Suppressor macrophage (primary cell): ENCODE results near the gene HEXIM2.

ENCODE experiments used
- DNase-seq, 4 experiments: peaks; one replicate each; pipeline ENCODE4 v3.0.0-alpha.2; 2020 to 2022

The HEXIM2 gene

DNA sequence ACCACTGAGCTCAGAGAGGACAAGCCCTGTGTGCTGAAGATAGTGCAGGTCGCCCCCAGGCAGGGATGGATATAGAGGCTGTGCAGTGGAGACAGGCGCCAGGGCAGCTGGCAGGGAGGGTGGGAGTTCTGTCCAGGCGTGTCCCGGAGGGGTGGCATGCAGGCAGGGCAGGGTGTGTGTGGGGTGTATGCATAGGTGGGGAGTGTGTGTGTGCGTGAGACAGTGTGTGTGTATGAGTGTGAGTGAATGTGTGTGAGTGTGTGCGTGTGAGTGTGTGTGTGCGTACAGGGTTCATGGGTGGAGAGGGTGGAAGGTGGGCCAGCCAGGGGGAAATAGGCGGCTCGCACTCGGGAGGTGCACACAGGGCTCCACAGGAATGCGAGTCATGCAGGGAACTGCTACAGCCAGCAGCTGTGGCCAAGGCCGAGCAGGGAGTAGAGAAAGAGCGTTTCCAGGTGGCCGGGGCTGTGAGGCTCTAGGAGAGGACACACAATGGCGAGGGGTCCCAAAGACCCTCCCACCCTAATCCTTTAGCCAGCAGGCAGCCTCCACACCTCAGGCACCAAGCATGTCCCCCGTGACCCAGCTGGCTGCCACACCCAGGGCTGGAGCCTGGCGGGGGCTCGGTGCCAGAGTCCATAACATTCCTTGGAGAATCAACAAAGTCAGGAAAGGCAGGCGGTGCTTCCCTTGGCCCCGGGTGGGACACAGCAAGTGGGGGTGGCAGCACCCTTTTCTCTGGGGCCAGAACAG is 34.0 kb upstream of the HEXIM2 start:
- DNase-seq = no peak

GRCh38 chr17:45128331-45128730 is 33.3 kb upstream of the HEXIM2 start:
- DNase-seq = no peak

GRCh38 chr17:45128989-45129388 is 32.7 kb upstream of the HEXIM2 start:
- no peak for DNase-seq

DNA sequence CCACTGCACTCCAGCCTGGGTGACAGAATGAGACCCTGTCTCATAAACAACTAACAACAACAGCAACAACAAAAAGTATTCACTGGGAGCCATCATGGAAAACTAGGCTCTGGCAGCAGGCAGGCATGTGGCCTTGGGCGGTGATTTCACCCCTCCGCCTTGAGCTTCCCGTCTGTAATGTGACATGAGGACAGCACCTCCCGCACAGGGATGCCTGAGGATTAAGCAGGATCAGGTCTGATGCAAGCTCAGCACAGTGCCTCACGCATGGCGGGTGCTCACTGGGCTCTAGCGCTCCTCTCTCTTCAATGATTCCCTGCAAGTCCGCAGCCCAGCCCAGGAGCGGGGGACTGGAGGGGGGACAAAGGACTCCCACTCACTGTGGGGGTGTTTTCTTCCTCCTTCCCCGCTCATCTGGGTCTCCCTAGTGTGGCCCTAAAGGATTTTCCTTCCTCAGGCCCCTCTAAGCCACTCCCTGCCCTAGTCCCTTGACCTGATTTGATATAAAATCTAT is 32.2 kb upstream of the HEXIM2 start:
- DNase-seq = no peak

DNA sequence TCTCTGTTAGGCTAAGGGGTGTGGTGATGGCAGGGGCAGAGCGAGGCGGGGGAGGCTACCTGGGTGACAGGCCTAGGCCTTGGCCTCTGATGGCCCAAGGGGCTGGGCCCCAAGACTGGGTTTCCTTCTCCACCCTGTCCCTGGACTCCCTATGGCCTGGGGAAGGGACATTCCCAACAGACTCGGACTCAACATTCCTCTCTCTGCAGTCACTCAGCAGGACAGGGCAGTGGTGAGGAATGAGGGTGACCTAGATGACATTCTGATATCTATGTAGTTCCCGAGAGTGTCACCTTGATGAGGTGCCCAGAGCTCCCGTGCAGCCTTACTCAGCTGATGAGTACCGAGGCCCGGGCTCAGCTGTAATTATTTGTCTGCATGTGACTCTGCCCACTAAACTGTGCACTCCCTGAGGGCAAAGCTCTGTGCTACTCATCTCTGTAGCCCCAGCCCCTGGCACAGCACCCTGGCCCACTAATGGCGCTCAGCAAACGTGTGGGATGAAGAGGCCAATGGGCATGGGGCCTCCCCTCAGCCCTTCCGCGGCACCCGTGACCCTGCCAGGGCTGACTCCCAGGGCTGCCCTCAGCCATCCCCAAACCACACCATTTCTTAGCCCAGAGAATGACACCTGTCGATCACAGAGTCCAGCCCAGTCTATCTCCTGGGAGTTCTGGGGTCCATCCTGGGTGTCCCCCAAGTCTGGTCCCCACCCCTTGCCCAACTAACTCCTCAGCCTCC is 31.6 kb upstream of the HEXIM2 start:
- DNase-seq = no peak

GRCh38 chr17:45130681-45131615 is 30.7 kb upstream of the HEXIM2 start:
- no peak for DNase-seq

DNA sequence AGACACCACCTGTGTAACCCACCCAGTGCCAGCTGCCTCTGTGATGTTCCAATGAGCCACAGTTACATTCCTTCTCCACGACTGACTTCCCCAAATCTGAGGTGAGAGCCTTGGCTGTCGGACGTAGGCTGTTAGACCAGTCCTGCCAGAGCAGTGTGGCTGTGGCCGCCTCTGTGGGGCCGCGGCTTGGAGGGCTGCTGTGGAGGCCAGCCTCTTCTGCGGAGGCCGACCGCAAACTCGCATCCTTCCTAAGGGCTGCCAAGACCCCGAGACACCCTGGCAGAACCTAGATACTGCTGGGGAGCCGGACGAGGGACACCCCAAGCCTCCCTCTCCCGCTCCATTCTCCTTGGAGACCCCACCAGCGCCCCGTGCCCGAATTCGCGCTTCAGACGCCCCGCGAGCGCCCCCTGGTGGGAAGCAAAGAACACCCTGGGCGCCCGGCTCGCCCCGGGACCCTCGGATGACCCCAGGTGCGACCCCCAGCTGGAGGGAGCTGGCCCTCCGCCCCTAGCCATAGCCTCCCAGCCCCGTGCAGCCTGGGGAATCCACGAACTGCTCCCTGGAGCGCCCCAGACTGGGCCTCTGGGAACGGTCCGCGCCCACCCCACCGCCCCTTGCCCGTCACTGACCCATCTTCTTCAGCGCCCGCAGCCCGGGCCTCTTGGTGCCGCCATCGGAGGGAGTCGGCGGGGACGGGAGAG is 29.9 kb upstream of the HEXIM2 start:
- DNase-seq = peak; percentile 34 to 76 (median 51)

DNA sequence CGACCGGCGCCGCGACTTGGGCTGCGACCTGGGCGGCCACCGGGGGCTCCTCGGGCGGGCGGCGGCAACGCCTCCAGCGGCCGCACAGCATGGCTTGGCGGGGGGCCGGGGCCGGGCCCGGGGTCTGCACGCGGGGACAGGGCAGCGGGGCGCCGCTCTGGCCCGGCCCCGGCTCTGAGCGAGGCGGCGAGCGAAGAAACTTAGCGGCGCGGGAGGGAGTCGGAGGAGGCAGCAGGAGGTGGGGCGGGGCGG is 29.4 kb upstream of the HEXIM2 start, which contains the start of gene PLCD3:
Gene PLCD3 (minus strand): TSS at position 196 of the 252 bp plus-strand sequence. CDS start 105 bp downstream, at position 91.
- DNase-seq = no peak

GRCh38 chr17:45132572-45133463 is 28.9 kb upstream of the HEXIM2 start:
- peak; percentile 77 to 90 (median 84) for DNase-seq

DNA sequence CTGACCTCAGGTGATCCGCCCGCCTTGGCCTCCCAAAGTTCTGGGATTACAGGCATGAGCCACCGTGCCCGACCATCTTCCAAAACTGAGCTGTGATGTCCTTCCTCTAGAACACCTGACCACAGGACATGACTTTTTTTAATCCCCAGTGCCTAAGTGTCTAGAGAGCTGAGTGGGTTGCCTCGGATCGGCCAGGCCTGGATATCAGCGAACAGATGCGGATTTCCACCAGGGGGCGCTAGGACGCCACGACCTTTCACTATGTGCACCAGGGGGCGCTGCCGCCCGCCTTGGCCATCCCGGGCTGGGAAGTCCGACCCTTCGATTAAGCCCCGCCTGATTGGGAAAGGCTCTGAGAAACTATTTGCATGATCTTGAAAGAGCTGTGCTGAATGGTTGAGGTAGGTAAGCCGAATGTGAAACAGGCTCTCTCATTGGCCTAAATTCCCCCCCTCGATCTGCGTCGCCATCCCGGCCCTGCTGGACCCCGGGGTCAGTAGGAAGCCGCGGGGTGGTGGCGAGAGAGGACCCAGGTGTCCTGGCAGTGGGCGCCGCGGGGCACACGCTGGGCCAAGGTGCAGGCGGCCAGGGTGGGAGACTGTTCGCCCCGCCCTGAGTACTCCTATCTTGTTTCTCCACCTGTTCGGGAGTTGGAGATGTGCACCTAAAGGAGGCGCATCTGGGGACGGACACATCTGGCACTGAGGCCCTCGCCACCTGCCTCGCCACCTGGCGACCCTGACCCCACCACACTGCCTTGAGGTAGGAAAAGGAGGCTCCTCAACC is 26.3 kb upstream of the HEXIM2 start, which contains the start of gene ACBD4:
Gene ACBD4 (plus strand): TSS at position 496 of the 786 bp plus-strand sequence. CDS start 458 bp downstream, outside the sequence.
- peak; percentile 98 to 99 (median 98) for DNase-seq

GRCh38 chr17:45135978-45136791 is 25.5 kb upstream of the HEXIM2 start:
- DNase-seq = no peak

DNA sequence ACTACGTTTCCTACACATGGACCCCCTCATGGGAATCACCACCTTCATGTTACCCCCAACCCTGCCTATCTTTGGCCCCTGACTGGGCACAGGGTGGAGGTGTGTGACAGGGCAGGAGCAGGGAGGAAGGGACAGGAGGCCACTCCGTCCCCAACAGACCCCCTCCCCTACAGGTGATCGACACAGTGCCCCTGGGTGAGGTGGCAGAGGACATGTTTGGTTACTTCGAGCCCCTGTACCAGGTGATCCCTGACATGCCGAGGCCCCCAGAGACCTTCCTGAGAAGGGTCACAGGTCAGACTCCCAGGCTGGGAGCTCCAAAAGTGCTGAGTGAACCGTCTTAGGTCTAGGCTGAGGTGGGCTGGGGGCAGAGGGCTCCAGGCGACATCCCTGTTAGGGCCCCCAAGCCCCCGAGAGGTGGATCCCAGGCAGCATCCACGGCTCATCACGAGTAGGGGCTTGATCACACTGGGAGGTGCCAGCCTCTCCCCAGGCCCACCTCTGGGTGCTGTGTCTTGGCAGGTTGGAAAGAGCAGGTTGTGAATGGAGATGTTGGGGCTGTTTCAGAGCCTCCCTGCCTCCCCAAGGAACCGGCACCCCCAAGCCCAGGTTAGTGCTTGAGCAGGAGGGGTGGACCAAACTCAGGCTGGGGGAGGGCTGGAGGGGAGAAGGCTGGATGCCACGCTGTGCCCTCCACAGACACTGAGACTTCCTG is 24.7 kb upstream of the HEXIM2 start:
- DNase-seq = no peak

DNA sequence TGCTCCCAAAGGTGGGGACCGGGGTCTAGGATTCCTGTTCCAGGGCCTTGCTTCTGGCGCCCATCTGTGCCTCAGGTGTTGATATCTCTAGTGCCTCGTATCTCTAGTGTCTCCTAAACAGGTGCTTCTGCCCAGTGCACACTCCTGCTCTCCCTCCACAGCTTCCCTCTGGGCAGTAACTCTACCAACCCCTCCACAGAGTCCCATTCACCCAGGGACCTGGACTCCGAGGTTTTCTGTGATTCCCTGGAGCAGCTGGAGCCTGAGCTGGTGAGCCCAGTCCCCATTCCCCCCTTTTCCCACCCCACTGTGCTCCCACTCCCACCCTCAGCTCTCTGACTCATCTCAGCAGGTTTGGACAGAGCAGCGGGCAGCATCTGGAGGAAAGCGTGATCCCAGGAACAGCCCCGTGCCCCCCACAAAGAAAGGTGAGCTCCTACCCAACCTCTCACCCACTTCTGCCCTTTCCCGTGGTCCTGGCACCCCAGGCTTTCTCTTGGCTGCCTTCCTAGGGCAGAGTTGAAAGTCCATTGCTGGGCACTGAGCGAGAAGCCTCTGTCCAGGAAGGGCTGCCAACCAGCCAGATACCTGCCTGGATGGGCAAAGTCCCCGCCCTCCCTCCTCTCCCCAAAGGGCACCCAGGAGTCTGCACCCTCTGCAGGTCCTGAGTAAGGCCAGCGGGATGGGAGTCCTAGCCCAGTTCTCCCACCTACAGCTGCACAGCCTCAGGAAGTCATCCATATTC is 23.9 kb upstream of the HEXIM2 start:
- no peak for DNase-seq

- DNase-seq = no peak
These were observed 22.7 kb upstream of the HEXIM2 start for GRCh38 chr17:45138911-45139532.

- DNase-seq = no peak
These were observed 22.1 kb upstream of the HEXIM2 start for GRCh38 chr17:45139533-45139920.

DNA sequence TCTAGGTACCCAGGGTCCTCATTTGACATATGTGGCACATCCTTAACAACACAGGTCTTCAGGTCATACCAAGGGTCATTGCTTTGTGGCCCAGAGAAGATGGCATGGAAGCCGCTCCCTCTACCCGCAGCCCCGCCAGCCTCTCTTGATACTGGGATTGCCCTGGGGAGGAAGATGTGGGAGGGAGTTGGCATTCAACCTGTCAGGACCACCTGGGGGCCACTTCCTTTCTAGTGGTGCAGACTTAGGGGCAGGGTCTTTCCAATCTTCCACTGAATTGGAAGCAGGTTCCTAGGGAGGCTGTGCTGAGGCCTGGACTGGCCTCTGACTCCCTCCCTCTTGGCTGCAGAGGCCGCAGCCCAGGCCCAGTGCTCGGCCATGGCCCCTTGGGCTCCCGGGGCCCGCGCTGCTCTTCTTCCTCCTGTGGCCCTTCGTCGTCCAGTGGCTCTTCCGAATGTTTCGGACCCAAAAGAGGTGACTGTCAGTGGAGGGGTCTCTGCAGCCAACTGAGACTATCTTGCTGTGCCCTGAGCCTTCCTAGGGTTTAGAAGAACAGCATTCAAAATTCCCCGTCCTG is 18.5 kb upstream of the HEXIM2 start:
- no peak for DNase-seq

GRCh38 chr17:45143767-45144198 is 17.9 kb upstream of the HEXIM2 start:
- peak in 3 of 4 experiments; percentile 32 to 53 (median 44) for DNase-seq
